ENCODE data around the gene TMEM198. TPM values are rescaled to one million over a fixed set of nuclear protein-coding genes. Genes with fewer than 3 reads are reported as not detected.

Gene TMEM198
- total and polyA plus RNA-seq, 2 experiments from 2014 or later = 8.0 to 10.4 TPM

- H3K4me1 ChIP-seq (ENCODE audit: insufficient read depth) = peaks cover 17% of the 10 kb centered on the region
- TF ChIP-seq EZH2phosphoT487 (IDR thresholded peaks at IDR 0.05; ENCODE audit: low read depth, severe bottlenecking, unreplicated experiment) (no peak), EZH2 (IDR thresholded peaks at IDR 0.05; ENCODE audit: borderline replicate concordance) (no peak), CTCF (IDR thresholded peaks at IDR 0.05; ENCODE audit: poor library complexity) (no peak)
- peak overlapping the region; percentile 22 for H2AFZ ChIP-seq
- peak; percentile 69 for DNase-seq (ENCODE audit: low spot score)
- H3K4me3 ChIP-seq = peak overlapping the region; percentile 79
- no peaks in the 10 kb centered on the region for H3K27me3 ChIP-seq
- WGBS (ENCODE audit: low lambda C conversion rate, missing lambda C conversion rate) = 12% methylated on average over 73 of the region's 95 CpGs
- H4K20me1 ChIP-seq (ENCODE audit: insufficient read depth, poor library complexity, severe bottlenecking) = peaks cover 10% of the 10 kb centered on the region
- H3K4me2 ChIP-seq = peak overlapping the region; percentile 75
- no peaks in the 10 kb centered on the region for H3K36me3 ChIP-seq (replicated peaks; ENCODE audit: insufficient read depth, low read depth)
- peaks cover 15% of the 10 kb centered on the region for H3K79me2 ChIP-seq
- H3K9me3 ChIP-seq (ENCODE audit: low read depth) = no peaks in the 10 kb centered on the region
- no peaks in the 10 kb centered on the region for H3K9me2 ChIP-seq (replicated peaks; ENCODE audit: insufficient read depth)
- H3K27ac ChIP-seq = peak overlapping the region; percentile 88
Observed at GRCh38 chr2:219570194-219570923, 26.5 kb downstream of the TMEM198 start.

- Histone ChIP-seq H3K4me2 (peak overlapping the region; percentile 75), H3K9me2 (replicated peaks; ENCODE audit: insufficient read depth) (no peaks in the 10 kb centered on the region), H3K79me2 (peaks cover 15% of the 10 kb centered on the region), H3K27ac (peak overlapping the region; percentile 88), H4K20me1 (ENCODE audit: insufficient read depth, poor library complexity, severe bottlenecking) (peaks cover 10% of the 10 kb centered on the region), H3K9me3 (ENCODE audit: low read depth) (no peaks in the 10 kb centered on the region), H3K27me3 (no peaks in the 10 kb centered on the region), H2AFZ (peak overlapping the region; percentile 22), H3K4me1 (ENCODE audit: insufficient read depth) (peaks cover 17% of the 10 kb centered on the region), H3K36me3 (replicated peaks; ENCODE audit: insufficient read depth, low read depth) (no peaks in the 10 kb centered on the region), H3K4me3 (peak overlapping the region; percentile 79)
- WGBS (ENCODE audit: low lambda C conversion rate, missing lambda C conversion rate) = under 1% methylated on average over 37 of the region's 55 CpGs
- TF ChIP-seq EZH2phosphoT487 (IDR thresholded peaks at IDR 0.05; ENCODE audit: low read depth, severe bottlenecking, unreplicated experiment) = no peak
- TF ChIP-seq EZH2 (IDR thresholded peaks at IDR 0.05; ENCODE audit: borderline replicate concordance) = no peak
- TF ChIP-seq CTCF (IDR thresholded peaks at IDR 0.05; ENCODE audit: poor library complexity) = no peak
- peak; percentile 66 for DNase-seq (ENCODE audit: low spot score)
Observed at GRCh38 chr2:219570924-219571310, 27.1 kb downstream of the TMEM198 start.

- Histone ChIP-seq H3K27ac (peak within 1 kb of the TSS; percentile 88), H3K9me3 (ENCODE audit: low read depth) (no peaks in the 10 kb centered on the region), H4K20me1 (ENCODE audit: insufficient read depth, poor library complexity, severe bottlenecking) (peaks cover 10% of the 10 kb centered on the region), H3K4me2 (peak within 1 kb of the TSS; percentile 75), H3K36me3 (replicated peaks; ENCODE audit: insufficient read depth, low read depth) (no peaks in the 10 kb centered on the region), H3K9me2 (replicated peaks; ENCODE audit: insufficient read depth) (no peaks in the 10 kb centered on the region), H3K79me2 (peaks cover 15% of the 10 kb centered on the region), H3K4me1 (ENCODE audit: insufficient read depth) (peaks cover 17% of the 10 kb centered on the region), H3K27me3 (no peaks in the 10 kb centered on the region), H2AFZ (peak within 1 kb of the TSS; percentile 22), H3K4me3 (peak within 1 kb of the TSS; percentile 79)
- TF ChIP-seq EZH2 (IDR thresholded peaks at IDR 0.05; ENCODE audit: borderline replicate concordance) = no peak
- peak; percentile 89 for DNase-seq (ENCODE audit: low spot score)
- 4% methylated on average over 12 of the region's 42 CpGs for WGBS (ENCODE audit: low lambda C conversion rate, missing lambda C conversion rate)
Observed at GRCh38 chr2:219571311-219572236, 27.7 kb downstream of the TMEM198 start, which contains the start of gene OBSL1. Gene OBSL1, minus strand, starts transcription at chr2:219571539. Its CDS starts 307 bp downstream, at chr2:219571232.
